KMS-11 (cell line): ENCODE data around the gene PRKG1.

Experiments
- H2AFZ ChIP-seq: fragments of 200-600 bp; sonication (generic); 2 replicates; pipeline ENCODE4 v1.6.1; 2016; ENCODE audit warnings: antibody characterized with exemption, mixed run types, low read depth
- H3K27ac ChIP-seq: fragments of 200-600 bp; sonication (generic); 2 replicates; pipeline ENCODE4 v1.6.1; 2016; ENCODE audit warnings: mild to moderate bottlenecking, mixed run types
- H3K27me3 ChIP-seq: fragments of 200-600 bp; sonication (generic); 2 replicates; pipeline ENCODE4 v1.6.1; 2017; ENCODE audit warnings: mild to moderate bottlenecking, low read depth, mixed run types, moderate library complexity; ENCODE audit not compliant: insufficient read depth
- H3K36me3 ChIP-seq: fragments of 200-600 bp; sonication (generic); 2 replicates; pipeline ENCODE4 v1.6.1; 2017; ENCODE audit warnings: mild to moderate bottlenecking, mixed run types; ENCODE audit not compliant: insufficient read depth
- H3K4me1 ChIP-seq: fragments of 200-600 bp; sonication (generic); 2 replicates; pipeline ENCODE4 v1.6.1; 2016; ENCODE audit warnings: mild to moderate bottlenecking, low read depth, mixed run types; ENCODE audit not compliant: poor library complexity, severe bottlenecking
- H3K4me2 ChIP-seq: fragments of 200-600 bp; sonication (generic); 2 replicates; pipeline ENCODE4 v1.7.0; 2016; ENCODE audit warnings: mild to moderate bottlenecking, mixed run types
- H3K4me3 ChIP-seq: fragments of 200-600 bp; sonication (generic); IDR thresholded peaks from 2 replicates; pipeline ENCODE4 v1.6.1; 2017; ENCODE audit warnings: low read depth, low read length, mixed read lengths; ENCODE audit not compliant: insufficient read depth
- H3K79me2 ChIP-seq: fragments of 200-600 bp; sonication (generic); 2 replicates; pipeline ENCODE4 v1.6.1; 2016; ENCODE audit warnings: low read depth, mixed run types; ENCODE audit not compliant: insufficient read depth
- H3K9ac ChIP-seq: fragments of 200-600 bp; sonication (generic); 2 replicates; pipeline ENCODE4 v1.6.1; 2016; ENCODE audit warnings: mild to moderate bottlenecking, mixed run types
- H4K20me1 ChIP-seq: fragments of 200-600 bp; sonication (generic); 2 replicates; pipeline ENCODE4 v1.6.1; 2016; ENCODE audit warnings: mild to moderate bottlenecking, mixed run types; ENCODE audit not compliant: insufficient read depth
- CTCF ChIP-seq: fragments of 200-600 bp; sonication (generic); conservative IDR thresholded peaks from 2 replicates; pipeline ENCODE4 v1.6.1; 2017; ENCODE audit warnings: low read depth, mild to moderate bottlenecking, antibody characterized with exemption, low read length, moderate library complexity, mixed read lengths

PRKG1 gene

GRCh38 chr10:51314481-51314880, 240.2 kb downstream of the PRKG1 start:
- Histone ChIP-seq H3K4me2 (no peak overlapping the region), H3K9ac (no peak overlapping the region), H3K36me3 (no peaks in the 10 kb centered on the region), H3K27me3 (no peaks in the 10 kb centered on the region), H3K79me2 (no peaks in the 10 kb centered on the region), H3K4me1 (no peaks in the 10 kb centered on the region), H2AFZ (no peak overlapping the region), H3K4me3 (no peak overlapping the region), H4K20me1 (no peaks in the 10 kb centered on the region), H3K27ac (no peak overlapping the region)
- TF ChIP-seq CTCF, result no peak

- Histone ChIP-seq H3K79me2 (no peaks in the 10 kb centered on the region), H3K36me3 (no peaks in the 10 kb centered on the region), H3K4me1 (no peaks in the 10 kb centered on the region), H2AFZ (no peak overlapping the region), H3K27ac (no peak overlapping the region), H3K27me3 (no peaks in the 10 kb centered on the region), H3K4me3 (no peak overlapping the region), H3K9ac (no peak overlapping the region), H3K4me2 (no peak overlapping the region), H4K20me1 (no peaks in the 10 kb centered on the region)
- no peak for TF ChIP-seq CTCF
Measured at GRCh38 chr10:51318399-51319172, 244.3 kb downstream of the PRKG1 start.

GRCh38 chr10:51319173-51319435, 244.8 kb downstream of the PRKG1 start:
- H3K9ac ChIP-seq, result no peak overlapping the region
- no peaks in the 10 kb centered on the region for H4K20me1 ChIP-seq
- no peak overlapping the region for H3K4me2 ChIP-seq
- no peaks in the 10 kb centered on the region for H3K36me3 ChIP-seq
- H3K79me2 ChIP-seq, result no peaks in the 10 kb centered on the region
- TF ChIP-seq CTCF, result no peak
- H2AFZ ChIP-seq, result no peak overlapping the region
- no peak overlapping the region for H3K4me3 ChIP-seq
- H3K27ac ChIP-seq, result no peak overlapping the region
- H3K27me3 ChIP-seq, result no peaks in the 10 kb centered on the region
- H3K4me1 ChIP-seq, result no peaks in the 10 kb centered on the region

GRCh38 chr10:51321300-51321699, 247.0 kb downstream of the PRKG1 start:
- no peaks in the 10 kb centered on the region for H3K36me3 ChIP-seq
- H3K4me1 ChIP-seq, result no peaks in the 10 kb centered on the region
- no peak for TF ChIP-seq CTCF
- H2AFZ ChIP-seq, result no peak overlapping the region
- no peak overlapping the region for H3K4me3 ChIP-seq
- no peaks in the 10 kb centered on the region for H3K79me2 ChIP-seq
- H3K4me2 ChIP-seq, result no peak overlapping the region
- no peaks in the 10 kb centered on the region for H3K27me3 ChIP-seq
- H4K20me1 ChIP-seq, result no peaks in the 10 kb centered on the region
- H3K9ac ChIP-seq, result no peak overlapping the region
- H3K27ac ChIP-seq, result no peak overlapping the region
